Colonic mucosa (tissue), 4 donors: ENCODE data around the gene WWOX. TPM values are rescaled to one million over a fixed set of nuclear protein-coding genes. Genes with fewer than 3 reads are reported as not detected.

Source experiments
- DNase-seq: peaks from one replicate; pipeline ENCODE4 v3.0.0-alpha.2; 2020
- H3K27ac ChIP-seq: fragments of 200-600 bp; one replicate; pipeline ENCODE4 v1.8.0; 2021
- H3K27me3 ChIP-seq: fragments of 200-600 bp; one replicate; pipeline ENCODE4 v1.8.0; 2021
- H3K36me3 ChIP-seq: fragments of 200-600 bp; one replicate; pipeline ENCODE4 v1.8.0; 2021
- H3K4me1 ChIP-seq: fragments of 200-600 bp; one replicate; pipeline ENCODE4 v1.8.0; 2021; ENCODE audit warnings: mild to moderate bottlenecking
- H3K4me3 ChIP-seq: fragments of 200-600 bp; one replicate; pipeline ENCODE4 v1.8.0; 2021
- H3K9ac ChIP-seq, 2 donors: one replicate each; pipeline ENCODE4 v1.7.0; 2013; ENCODE audit warnings: control low read depth in 2 of 2, low read depth in 2 of 2, low read length in 2 of 2
- H3K9me3 ChIP-seq: fragments of 200-600 bp; one replicate; pipeline ENCODE4 v1.8.0; 2021
- intact Hi-C: fragments of 100-400 bp; cut with DNase I; formaldehyde crosslinking; loops from one replicate; pipeline ENCODE4 v1.14.1; 2022
- total RNA-seq, 2 donors: library from RNA; stranded (reverse); fragmentation: NEBNext Ultra II Directional in 1 of 2; extraction: Animal tissue kit (Norgen Biotek cat#: 25700) in 1 of 2; gene quantifications; one replicate each; pipeline ENCODE4 v1.2.1, GENCODE V29; 2021
- TF ChIP-seq, protein P1 (sequence below): fragments of 200-600 bp; IDR thresholded peaks from one replicate; pipeline ENCODE4 v1.8.0; 2022; ENCODE audit warnings: antibody characterized with exemption, mild to moderate bottlenecking
- donor health status: healthy.
- donor health status: DM: no; HTN: no; CAD: no.
- donor health status: DM: no; HTN: no; CAD: no.

WWOX gene
- total RNA-seq, 2 donors from 2014 or later = 7.2 to 11.0 TPM

DNA sequence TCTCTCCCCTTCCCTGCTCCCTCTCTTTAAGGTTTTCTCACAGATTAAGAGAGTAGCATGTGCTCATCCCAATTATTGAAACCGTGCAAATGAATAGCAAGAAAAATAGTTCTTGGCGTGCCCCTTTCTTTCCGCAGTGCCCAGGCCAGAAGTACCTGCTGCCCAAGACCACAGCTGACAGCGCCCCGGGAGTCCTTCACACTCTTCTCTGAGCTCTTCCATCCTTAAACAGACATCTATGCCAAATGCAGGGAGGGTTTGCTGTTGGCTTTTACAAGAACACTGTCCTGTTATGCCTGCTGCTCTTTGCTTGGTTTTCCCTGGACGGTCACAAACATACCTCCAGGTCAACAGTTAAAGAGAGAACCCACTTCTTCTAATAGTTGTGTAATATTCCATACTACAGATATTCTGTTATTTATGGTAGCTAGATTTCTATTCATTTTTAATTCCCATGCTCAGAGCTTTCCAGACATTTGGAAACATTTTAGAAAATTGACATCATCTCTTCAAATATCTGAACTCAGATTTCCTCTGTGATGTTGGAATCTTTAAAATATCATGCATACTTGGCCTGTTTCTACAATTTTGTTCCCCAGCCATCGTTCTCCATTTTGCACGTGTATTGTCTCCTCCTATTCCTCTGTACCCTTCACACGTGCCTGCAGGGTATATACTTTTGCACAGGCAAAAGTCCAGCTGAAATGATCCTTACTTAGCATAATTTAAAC lies 416.7 kb downstream of the WWOX start:
- Histone ChIP-seq H3K36me3 (no peaks in the 10 kb centered on the region), H3K9me3 (no peaks in the 10 kb centered on the region), H3K4me1 (no peaks in the 10 kb centered on the region), H3K27ac (no peak overlapping the region), H3K4me3 (no peak overlapping the region), H3K9ac (no peak overlapping the region), H3K27me3 (no peaks in the 10 kb centered on the region)
- TF ChIP-seq, protein P1, sequence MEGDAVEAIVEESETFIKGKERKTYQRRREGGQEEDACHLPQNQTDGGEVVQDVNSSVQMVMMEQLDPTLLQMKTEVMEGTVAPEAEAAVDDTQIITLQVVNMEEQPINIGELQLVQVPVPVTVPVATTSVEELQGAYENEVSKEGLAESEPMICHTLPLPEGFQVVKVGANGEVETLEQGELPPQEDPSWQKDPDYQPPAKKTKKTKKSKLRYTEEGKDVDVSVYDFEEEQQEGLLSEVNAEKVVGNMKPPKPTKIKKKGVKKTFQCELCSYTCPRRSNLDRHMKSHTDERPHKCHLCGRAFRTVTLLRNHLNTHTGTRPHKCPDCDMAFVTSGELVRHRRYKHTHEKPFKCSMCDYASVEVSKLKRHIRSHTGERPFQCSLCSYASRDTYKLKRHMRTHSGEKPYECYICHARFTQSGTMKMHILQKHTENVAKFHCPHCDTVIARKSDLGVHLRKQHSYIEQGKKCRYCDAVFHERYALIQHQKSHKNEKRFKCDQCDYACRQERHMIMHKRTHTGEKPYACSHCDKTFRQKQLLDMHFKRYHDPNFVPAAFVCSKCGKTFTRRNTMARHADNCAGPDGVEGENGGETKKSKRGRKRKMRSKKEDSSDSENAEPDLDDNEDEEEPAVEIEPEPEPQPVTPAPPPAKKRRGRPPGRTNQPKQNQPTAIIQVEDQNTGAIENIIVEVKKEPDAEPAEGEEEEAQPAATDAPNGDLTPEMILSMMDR = no peak
- no peak for DNase-seq
- intact Hi-C loops = no loop called here

- intact Hi-C loops = no loop called here
- TF ChIP-seq, protein P1 = no peak
Measured at GRCh38 chr16:78519896-78520295, 420.4 kb downstream of the WWOX start.

DNA sequence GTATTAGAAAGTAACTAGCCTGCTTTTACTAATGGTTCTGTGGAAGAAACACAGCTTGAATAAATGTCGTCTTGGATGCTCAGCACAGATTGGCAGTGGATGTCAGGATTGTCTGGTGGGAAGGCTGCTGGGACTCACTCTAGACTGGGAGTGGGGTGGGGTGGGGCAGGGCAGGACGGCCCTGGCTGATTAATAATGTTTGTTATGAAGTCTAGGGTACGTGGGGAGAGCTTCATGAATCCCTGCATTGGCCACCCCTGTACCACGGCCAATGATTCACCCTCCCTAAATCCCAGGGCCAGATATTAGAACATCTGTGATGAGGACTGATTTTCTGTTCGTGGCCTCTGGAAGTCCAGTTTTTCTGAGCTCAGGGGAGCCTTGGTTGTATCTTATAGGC lies 421.0 kb downstream of the WWOX start:
- no peak overlapping the region for H3K9ac ChIP-seq
- no peak overlapping the region for H3K27ac ChIP-seq
- TF ChIP-seq, protein P1 = no peak
- H3K4me3 ChIP-seq = no peak overlapping the region
- no peaks in the 10 kb centered on the region for H3K4me1 ChIP-seq
- no peaks in the 10 kb centered on the region for H3K36me3 ChIP-seq
- no peaks in the 10 kb centered on the region for H3K9me3 ChIP-seq
- intact Hi-C loops = no loop called here
- no peaks in the 10 kb centered on the region for H3K27me3 ChIP-seq
- DNase-seq = no peak

More at GRCh38 chr16:78519896-78520295, 420.4 kb downstream of the WWOX start:
- Histone ChIP-seq H3K27ac (no peak overlapping the region), H3K4me3 (no peak overlapping the region), H3K9ac (no peak overlapping the region), H3K27me3 (no peaks in the 10 kb centered on the region), H3K36me3 (no peaks in the 10 kb centered on the region), H3K9me3 (no peaks in the 10 kb centered on the region), H3K4me1 (no peaks in the 10 kb centered on the region)
- DNase-seq = no peak

DNA sequence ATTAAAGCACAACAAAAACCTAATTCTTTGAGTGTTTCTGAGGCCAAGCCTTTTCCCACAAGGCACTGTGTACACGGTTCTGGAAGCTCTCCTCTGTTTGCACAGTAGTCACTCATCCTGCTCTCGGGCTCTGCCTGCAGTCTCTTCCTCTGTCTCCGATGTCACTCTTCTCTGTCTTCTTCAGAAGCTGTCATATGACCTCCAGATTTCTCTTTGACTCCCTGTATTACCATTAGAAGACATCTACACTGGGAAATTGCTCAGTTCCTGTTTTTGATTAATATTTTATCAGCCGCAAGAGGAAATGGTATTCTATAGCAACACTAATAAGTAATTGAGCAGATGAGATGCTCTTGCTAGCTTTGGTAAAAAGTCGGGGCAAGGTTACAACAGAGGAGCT lies 422.9 kb downstream of the WWOX start:
- Histone ChIP-seq H3K4me3 (no peak overlapping the region), H3K9ac (no peak overlapping the region), H3K27me3 (no peaks in the 10 kb centered on the region), H3K4me1 (no peaks in the 10 kb centered on the region), H3K36me3 (no peaks in the 10 kb centered on the region), H3K9me3 (no peaks in the 10 kb centered on the region), H3K27ac (no peak overlapping the region)
- DNase-seq = no peak
- TF ChIP-seq, protein P1 = no peak
- intact Hi-C loops = no loop called here

GRCh38 chr16:78523212-78523985 lies 423.9 kb downstream of the WWOX start:
- H3K36me3 ChIP-seq = no peaks in the 10 kb centered on the region
- H3K9ac ChIP-seq = no peak overlapping the region
- no peaks in the 10 kb centered on the region for H3K9me3 ChIP-seq
- no peak overlapping the region for H3K27ac ChIP-seq
- no peaks in the 10 kb centered on the region for H3K4me1 ChIP-seq
- no peak overlapping the region for H3K4me3 ChIP-seq
- H3K27me3 ChIP-seq = no peaks in the 10 kb centered on the region
- DNase-seq = no peak
- TF ChIP-seq, protein P1 = no peak
- intact Hi-C loops = no loop called here
